Measurements from ENCODE around the gene ITPKA.

DNA sequence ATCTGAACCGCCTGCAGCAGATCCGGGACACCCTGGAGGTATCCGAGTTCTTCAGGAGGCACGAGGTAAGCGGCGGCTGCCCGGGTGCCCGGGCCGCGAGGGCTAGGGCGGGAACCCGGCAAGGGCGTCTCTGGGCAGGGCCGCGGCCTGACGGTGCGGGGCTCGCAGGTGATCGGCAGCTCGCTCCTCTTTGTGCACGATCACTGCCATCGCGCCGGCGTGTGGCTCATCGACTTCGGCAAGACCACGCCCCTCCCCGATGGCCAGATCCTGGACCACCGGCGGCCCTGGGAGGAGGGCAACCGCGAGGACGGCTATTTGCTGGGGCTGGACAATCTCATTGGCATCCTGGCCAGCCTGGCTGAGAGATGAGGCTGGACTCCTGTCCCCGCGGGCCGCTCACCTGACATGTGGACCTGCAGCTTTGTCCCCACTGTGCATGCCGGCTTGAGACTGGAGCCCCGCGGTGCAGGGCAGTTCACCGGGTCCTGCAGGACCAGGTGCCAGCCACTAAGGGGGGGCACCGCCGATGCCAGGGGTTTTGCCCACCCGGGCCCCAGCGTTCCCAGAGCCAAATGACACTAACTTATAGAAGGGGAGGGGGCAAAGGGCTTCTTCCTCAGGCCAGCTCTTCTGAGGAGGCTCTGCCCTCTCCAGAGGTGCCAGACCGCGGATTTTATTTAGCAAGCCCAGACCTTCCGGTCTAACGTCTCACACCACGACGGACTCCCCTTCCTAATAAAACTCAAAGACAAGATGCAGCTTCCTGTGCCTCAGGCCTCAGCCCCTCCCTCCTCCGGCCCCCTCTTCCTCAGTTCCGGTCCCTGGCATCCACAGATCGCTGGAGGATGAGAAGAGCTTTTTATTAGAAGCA is 9.4 kb downstream of the ITPKA start:
- no peak for TF ChIP-seq POLR2A (IDR thresholded peaks at IDR 0.05)
- TF ChIP-seq, protein P1, sequence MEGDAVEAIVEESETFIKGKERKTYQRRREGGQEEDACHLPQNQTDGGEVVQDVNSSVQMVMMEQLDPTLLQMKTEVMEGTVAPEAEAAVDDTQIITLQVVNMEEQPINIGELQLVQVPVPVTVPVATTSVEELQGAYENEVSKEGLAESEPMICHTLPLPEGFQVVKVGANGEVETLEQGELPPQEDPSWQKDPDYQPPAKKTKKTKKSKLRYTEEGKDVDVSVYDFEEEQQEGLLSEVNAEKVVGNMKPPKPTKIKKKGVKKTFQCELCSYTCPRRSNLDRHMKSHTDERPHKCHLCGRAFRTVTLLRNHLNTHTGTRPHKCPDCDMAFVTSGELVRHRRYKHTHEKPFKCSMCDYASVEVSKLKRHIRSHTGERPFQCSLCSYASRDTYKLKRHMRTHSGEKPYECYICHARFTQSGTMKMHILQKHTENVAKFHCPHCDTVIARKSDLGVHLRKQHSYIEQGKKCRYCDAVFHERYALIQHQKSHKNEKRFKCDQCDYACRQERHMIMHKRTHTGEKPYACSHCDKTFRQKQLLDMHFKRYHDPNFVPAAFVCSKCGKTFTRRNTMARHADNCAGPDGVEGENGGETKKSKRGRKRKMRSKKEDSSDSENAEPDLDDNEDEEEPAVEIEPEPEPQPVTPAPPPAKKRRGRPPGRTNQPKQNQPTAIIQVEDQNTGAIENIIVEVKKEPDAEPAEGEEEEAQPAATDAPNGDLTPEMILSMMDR (IDR thresholded peaks at IDR 0.05) = no peak
